NCI-H2171 treated with DMSO at 0.1 percent for 48 hours (cell line): ENCODE measurements around the gene NFKBIA.
"Not testable (repeated sequence)": the region's sequence is repeated elsewhere in the genome, so short reads cannot be mapped to it uniquely, and the experiment has no call there.

Experiments
- DNase-seq: peaks from one replicate; lab custom pipeline; 2025; lab: John Stamatoyannopoulos, UW

The NFKBIA gene

DNA sequence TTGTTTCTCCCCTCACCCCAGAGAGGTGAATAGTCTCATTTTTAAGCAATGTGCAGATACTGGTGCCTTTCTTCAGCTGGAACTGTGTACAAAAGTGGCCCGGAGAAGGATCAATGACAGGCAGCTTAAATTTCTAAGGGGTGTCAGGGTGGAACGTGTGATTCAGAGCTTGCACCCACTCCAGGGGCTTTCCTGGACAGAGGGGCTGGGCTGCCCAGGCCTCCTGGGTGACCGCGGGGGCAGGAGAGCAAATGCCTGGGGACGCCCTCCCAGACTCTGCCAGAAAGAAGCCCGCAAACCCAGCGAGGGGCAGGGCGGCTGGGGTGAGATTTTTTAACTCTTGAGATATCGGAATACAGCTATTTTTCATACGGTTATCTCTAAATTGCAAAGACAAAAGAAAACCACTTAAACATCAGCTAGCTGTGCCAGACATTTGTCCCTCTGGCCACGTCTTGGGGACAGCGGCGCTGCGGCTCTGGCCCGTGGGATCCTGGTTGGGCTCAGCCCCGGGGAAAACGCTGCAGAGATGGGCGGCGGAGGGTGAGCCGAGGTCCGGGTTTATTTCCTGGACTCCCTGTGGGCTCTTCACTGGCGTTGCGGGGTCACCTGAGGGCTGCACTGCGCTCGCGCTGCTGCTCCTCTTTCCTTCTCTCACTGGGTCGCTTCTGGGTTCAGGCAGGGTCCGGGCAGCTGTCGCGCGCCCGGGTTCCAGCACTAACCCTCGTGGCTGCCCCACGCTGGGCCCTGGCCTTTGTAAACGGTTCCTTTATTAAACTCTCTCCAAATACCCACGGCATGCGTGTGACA, 35.8 kb downstream of the NFKBIA start:
- no peak for DNase-seq

DNA sequence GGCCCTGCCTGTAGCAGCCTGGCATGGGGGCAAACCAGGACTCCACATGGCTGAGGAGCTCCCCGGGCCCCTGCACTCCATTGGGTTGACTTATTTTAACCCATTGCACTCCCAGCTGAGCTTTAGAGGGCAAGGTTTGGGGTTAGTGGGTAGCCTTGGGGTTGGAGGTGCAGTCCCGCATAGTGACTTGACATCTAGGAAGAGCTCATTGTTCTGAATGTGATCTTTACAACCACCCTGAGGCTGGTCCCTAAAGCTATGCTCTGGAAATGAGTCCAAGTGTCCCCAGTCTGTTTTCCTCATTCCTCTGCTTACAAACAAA, 36.4 kb downstream of the NFKBIA start:
- no peak for DNase-seq

DNA sequence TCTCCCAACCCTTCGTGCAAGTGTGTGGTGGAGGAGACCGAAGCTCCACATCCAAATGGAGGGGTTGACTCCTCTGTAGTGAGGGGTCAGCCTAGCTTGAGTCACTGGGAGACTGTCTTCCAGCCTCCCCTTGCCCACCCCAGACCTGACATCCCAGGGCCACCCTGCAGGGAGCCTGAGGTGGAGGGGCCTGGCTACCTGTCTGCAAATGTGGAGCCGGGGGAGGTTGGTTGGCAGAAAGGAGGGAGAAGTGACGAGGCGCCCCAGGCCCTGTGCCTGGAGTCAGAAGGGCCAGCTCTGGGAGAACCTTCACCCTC, 37.5 kb downstream of the NFKBIA start:
- no peak for DNase-seq

DNA sequence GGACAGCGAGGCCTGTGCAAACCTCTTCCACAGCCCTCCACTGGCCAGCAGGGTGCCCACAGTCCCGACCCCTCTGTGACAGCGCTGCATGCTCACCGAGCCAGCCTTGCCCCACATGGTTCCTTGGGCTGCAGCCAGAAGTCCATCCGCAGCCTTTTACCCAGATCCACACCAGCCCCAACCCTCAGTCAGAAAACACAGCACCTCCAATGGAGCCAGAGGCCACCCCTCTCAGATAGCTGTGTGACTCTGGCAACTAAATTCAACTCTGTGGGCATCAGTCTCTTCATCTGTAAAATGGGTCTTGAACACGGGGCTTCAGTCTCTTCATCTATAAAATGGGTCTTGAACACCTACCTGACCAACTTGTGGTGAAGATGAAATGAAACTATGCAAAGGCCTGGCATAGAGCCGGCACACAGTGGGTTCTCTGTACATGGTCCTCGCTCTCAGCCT, 38.0 kb downstream of the NFKBIA start:
- no peak for DNase-seq

DNA sequence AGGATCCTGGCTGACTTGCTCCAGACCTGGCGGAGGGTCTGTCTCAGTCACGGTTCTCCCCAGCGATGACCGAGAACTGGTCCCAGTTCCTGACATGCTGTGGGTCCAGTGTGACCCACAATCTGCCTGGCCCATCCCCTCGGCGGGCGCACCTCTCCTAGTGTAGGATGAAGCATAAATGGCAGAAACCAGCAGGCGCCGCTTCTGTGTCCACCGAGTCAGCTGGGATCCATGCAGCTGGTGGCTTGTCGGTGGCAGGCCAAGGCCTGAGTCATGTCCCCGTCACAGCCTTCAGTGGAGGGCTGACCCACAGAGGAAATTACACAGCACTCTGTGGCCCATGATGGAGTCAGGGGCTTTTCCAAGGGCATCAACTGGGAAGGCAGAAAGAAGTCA, 38.5 kb downstream of the NFKBIA start:
- DNase-seq: no peak

DNA sequence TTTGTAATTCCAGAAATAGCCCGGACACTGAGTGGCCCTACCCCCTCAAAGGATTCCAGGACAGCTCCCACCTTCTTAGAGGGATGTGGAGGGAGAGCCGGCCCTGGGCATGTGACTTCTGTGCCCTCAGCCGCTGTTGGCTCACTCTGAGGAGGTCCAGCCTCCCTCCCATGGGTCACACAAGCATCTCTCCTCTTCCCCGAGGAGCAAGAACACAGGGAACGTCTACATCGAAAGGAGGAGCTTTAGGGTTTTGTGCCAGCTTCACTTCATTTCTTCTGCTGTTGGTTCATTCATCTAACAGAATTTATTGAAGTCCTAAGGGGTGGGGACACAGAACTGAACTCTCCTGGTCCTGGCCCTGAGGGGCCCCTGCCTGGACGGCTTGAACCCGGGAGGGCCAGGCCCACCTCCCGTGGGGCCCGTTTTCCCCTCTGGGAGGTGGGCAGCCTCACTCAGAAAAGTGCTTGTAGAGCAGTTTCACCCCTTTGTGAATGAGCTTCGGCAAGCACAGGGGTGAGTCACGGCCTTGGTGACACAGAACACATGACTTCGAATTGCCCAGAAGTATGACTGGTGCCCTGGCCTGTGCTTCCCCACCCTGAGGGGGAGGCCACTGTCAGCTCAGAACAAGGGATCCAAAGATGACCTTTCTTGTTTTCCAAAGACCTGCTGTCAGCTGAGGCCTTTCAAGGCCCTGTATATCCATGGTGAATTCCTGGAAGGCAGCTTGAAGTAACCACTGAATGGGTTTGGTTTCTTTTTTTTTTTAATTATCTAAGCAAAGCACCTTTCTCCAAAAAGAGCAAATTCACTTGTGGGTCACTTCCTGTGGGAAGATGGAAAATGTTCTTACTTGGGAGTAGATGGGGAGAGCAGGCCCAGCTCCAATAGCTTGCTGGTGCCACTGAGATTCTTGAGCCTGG, 39.2 kb downstream of the NFKBIA start:
- no peak for DNase-seq

DNA sequence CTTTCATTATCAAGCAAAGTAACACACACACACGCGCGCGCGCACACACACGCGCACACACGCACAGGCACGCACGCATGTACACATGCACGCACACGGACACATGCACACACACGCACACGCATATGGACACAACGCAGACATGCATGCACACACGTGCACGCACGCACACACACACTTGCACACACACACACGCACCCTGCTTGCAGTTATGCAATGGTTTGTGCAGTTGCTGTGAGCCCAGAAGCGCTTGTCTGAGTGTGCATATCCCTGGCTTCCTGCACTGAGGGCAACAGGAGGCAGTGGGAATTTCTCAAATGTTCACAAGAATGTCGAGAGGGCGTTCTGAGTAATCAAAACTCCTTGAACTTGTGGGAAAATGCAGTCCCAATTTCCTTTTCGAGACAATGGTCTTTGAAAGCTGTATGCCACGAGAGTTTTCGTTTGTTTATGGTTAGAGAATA, 41.6 kb downstream of the NFKBIA start:
- no peak for DNase-seq

DNA sequence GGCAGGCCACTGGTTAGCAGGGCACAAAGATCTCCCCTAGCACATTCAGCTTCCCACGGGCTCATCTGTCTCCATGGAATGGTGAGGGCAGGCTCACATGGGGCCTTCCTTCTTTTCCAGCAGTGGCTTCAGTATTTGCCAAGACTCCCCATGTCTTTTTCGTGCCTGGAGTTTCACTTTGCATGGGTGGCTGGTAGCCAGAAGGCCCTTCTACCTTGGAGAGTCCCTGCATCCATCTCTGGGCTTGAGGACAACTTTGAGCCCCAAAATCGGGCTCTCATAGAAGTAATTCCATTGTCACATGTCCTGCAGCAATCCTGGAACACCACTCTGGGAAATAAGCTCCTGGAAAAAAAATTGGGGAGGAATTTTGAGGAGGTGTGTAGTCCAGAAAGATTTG, 42.1 kb downstream of the NFKBIA start:
- DNase-seq: no peak

DNA sequence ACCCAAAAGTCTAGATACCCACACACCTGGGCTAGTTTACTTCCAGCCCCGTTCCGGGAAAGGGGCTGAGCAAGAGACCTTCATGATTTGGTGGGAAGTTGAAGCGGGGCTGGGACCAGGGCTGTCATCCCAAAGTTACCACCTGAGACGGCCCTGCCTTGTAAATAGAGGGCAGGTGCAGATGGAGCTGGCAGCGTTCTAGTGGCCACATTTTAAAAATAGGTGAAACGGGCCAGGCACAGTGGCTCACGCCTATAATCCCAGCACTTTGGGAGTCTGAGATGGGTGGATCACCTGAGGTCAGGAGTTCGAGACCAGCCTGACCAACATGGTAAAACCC, 43.4 kb downstream of the NFKBIA start:
- no peak for DNase-seq

DNA sequence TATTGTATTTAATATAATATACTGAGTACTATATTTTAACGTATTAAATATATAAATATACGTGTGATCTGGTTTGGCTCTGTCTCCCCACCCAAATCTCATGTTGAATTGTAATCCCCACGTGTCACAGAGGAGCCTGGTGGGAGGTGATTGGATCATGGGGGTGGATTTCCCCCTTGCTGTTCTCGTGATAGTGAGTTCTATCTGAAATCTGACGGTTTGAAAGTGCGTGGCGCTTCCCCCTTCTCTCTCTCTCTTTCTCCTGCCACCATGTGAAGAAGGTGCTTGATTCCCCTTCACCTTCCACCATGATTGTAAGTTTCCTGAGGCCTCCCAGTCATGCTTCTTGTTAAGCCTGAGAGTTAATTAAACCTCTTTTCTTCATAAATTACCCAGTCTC, 44.9 kb downstream of the NFKBIA start:
- DNase-seq: not testable (repeated sequence)

DNA sequence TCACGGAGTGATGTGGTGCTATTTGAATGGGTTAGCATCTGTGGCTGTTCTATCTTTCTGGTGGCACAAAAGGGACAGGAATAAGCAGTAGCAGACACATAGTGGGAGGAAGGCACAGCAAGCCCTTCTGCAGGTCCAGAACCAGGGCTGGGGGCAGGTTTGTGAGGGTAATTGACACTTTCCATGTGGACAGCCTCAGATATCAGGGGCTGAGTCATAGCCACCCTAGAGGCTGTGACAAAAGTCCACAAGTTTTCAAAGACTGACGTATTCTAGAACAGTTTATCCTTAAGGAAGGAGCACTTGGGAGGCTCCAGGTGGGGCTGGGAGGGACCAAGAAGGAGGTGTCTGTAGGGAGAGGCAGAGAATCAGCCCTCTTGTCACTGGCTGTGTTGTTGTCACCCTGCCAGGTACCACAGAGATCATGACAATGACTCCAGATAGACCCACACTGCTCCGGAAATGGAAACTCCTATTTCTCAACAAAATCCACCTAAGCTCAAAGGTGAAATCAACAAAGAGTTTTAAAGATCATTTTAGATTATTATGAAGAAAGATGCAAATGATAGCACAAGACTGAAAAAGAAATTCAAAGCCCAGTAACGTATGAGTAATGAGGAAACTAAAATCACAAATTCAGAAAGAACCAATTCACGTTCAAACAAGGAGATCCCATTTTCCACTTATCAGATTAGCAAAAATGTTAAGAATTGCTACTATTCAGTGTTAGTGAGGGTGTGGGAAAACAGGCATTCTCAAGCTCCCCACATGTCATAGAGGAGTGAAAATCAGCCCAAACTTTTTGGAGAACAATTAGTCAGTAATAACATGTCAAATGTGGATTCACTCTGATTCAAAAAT, 48.3 kb downstream of the NFKBIA start:
- no peak for DNase-seq

DNA sequence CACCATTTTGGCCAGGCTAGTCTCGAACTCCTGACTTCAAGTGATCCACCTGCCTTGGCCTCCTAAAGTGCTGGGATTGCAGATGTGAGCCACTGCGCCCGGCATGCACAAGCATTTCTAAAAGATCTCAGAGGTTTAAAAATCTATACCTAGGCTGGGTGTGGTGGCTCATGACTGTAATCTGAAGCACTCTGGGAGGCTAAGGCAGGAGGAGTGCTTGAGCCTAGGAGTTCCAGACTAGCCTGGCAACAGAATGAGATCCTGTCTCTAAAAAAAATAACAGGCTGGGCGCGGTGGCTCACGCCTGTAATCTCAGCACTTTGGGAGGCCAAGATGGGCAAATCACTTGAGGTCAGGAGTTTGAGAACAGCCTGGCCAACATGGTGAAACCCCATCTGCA, 49.3 kb downstream of the NFKBIA start:
- not testable (repeated sequence) for DNase-seq

DNA sequence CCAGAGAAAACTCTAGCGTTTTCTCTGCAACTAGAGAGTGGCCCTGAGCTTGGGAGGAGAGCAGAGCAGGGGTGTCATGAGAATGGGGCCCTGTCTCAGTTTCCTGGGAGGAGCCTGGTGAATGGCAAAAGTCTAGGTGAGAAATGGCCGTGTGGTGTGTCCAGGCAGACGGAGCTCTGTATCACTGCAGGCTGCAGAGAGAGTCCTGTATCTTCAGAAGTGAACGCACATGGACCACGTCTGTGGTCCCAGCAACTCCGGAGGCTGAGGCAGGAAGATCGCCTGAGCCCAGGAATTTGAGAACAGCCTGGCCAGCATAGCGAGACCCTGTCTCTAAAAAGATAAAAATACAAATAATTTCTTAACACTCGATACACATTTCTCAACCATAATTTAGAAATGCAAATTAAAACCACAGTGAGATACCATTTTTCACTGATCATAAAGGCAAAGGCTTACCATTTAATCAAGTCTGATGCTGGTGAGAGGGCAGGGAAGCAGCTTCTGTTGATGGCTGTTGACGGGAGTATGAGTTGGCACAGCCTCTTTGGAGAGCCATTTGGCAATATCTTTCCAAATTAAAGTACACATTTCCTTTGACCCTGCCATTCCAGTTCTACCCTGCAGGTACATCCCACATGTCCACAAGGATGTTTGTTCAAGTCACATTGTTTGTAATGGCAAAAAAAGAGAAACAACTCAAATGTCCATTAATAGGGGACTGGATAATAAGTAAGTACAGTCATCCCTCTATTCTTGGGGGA, 51.0 kb downstream of the NFKBIA start:
- no peak for DNase-seq

DNA sequence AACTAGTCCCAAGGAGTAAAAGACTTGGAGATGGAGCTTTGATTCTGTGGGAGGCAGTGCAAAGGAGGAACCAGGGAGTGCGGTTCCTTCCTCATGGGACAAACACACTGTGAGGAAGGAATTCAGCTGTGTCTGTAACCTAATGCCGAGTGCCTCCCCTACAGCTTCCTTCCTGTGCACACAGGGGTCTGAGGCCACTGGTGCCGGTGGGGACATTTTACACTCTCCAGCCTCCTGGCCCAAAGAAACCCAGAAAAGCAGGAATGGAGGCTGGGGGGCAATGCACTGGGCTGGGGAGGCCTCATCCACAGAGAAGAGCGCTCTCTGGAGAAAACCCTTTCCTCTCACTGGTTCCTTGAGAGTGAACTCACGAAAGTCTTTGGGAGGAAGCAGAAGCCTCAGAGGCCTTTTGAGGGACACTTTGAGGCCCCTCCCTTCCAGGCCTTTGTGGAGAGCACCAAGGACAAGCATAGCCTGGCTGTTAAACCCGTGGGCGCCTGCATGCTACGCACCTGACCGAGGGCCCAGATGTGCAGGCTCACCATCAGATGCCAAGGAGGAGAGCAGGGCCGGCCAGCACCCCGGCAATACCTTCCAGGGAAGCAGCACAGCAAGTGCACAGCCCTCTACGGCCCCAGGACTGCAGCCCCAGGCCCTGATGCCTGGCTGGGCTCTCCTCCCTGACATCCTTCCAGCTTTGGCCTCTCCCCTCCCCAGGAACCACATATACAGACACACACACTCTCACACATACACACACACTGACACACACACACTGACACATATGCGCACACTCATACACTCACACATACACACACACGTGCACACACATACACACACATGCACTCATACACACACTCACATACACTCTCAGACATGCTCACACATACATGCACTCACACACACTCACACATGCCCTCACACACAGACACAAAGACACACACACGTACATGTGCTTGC, 52.0 kb downstream of the NFKBIA start:
- DNase-seq: no peak

DNA sequence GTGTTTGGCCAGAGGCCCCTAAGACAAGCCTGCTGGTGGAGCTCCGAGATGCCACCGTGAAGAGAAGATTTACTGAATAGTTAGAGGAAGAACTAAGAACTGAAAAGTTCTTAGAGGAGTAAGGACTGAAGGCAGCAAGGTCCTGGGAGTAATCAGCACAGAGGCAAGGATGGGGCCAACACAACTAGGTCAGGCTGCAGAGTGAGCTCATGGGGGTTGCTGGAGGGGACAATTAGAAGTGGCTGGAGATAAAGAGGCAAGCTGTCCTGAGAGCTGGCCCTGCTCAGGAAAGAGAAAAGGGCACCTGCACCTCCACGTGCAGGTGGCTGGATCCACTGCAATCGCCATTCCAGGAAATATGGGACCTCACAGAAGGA, 52.7 kb downstream of the NFKBIA start:
- no peak for DNase-seq
